Stimulated activated naive B cell treated with anti-CD40 and anti-IgM and Interleukin-4, amounts not matched to agents 10 μg/mL and 1 μg/mL and 100 μg/mL, for 72 hours (primary cell): ENCODE data around the gene RORB.

ENCODE experiments used
- ATAC-seq, 2 donors: fragments of 150-1000 bp; cut with Tn5 transposase; replicated peaks; 2 replicates each; pipeline ENCODE4 v1.10.0; 2021; ENCODE audit warnings: moderate library complexity in 1 of 2
- DNase-seq: peaks from one replicate; pipeline ENCODE4 v3.0.0; 2021
- H3K27ac Mint-ChIP-seq: one replicate; pipeline ENCODE4 v1.8.0; 2022; ENCODE audit warnings: mild to moderate bottlenecking, mixed read lengths
- H3K27me3 Mint-ChIP-seq, 2 donors: one replicate each; pipeline ENCODE4 v1.8.0; 2022; ENCODE audit warnings: mixed read lengths in 2 of 2
- H3K36me3 Mint-ChIP-seq, 2 donors: one replicate each; pipeline ENCODE4 v1.8.0; 2022; ENCODE audit warnings: mixed read lengths in 2 of 2, mild to moderate bottlenecking in 1 of 2
- H3K4me1 Mint-ChIP-seq, 2 donors: one replicate each; pipeline ENCODE4 v1.8.0; 2022; ENCODE audit warnings: mixed read lengths in 2 of 2, mild to moderate bottlenecking in 1 of 2
- H3K4me3 Mint-ChIP-seq, 2 donors: one replicate each; pipeline ENCODE4 v1.8.0; 2022; ENCODE audit warnings: mild to moderate bottlenecking in 2 of 2, mixed read lengths in 2 of 2, moderate library complexity in 1 of 2
- H3K9me3 Mint-ChIP-seq, 2 donors: one replicate each; pipeline ENCODE4 v1.8.0; 2022; ENCODE audit warnings: mixed read lengths in 2 of 2, mild to moderate bottlenecking in 1 of 2

The RORB gene

DNA sequence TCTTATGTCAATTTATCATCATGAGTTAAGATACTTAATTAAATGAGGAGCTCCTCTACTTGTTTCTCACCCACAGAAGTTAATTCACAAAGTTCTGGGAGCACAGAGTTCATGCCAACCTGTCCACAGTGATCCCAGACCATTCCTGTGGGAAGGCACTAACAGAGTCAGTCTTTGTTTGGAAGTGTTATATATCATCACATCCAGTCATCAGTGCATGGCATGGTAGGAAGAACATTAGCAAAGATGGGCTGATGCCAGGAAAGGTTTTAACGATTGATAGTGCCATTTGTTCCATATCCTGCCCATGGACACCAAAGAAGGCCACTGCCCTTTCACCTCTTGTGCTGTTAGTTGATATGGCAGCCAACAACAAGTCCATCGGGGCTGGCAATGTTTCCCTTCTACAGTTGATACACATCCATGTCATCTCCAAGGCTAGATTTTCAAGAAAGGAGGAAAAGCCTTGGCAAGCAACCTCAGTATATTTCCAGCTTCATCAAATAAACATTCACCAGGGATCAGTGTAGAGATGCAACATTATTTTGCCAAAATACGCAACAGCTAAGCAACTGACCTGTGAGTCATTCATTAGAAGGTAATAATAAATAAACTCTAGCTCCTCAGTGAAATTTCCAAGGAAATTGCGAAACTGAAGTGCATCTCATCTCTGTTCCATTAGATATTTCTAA, 169.6 kb downstream of the RORB start:
- Mint-ChIP-seq H3K9me3 (no peaks in the 10 kb centered on the region), H3K27me3 (peaks cover 6 to 7% of the 10 kb centered on the region in 2 donors), H3K27ac (no peak overlapping the region), H3K4me1 (no peaks in the 10 kb centered on the region), H3K4me3 (no peak overlapping the region), H3K36me3 (no peaks in the 10 kb centered on the region)
- ATAC-seq (no peak), DNase-seq (no peak)

DNA sequence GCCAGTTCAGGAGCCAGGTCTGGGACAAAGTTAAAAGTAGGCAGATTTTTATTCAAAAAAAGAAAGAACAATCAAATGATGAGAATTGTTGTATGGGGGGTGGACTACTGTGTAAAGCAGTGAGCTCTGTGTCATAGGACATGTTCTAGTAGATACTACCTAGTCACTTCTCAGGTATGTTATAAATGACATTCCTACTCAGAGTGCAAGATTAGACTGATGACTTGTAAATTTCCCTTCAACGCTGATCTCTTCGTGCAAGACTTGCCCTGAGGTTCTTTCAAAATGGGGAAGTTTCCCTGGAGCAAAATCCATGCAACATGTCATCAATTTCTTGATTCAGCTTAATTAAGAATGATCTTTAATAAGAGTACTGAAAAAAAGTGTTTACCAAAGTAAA, 175.1 kb downstream of the RORB start:
- no peak for ATAC-seq
- peaks cover 3 to 6% of the 10 kb centered on the region in 2 donors for H3K27me3 Mint-ChIP-seq
- H3K36me3 Mint-ChIP-seq = no peaks in the 10 kb centered on the region
- no peaks in the 10 kb centered on the region for H3K9me3 Mint-ChIP-seq
- H3K4me3 Mint-ChIP-seq = no peak overlapping the region
- no peak for DNase-seq
- no peaks in the 10 kb centered on the region for H3K4me1 Mint-ChIP-seq
- H3K27ac Mint-ChIP-seq = no peak overlapping the region

DNA sequence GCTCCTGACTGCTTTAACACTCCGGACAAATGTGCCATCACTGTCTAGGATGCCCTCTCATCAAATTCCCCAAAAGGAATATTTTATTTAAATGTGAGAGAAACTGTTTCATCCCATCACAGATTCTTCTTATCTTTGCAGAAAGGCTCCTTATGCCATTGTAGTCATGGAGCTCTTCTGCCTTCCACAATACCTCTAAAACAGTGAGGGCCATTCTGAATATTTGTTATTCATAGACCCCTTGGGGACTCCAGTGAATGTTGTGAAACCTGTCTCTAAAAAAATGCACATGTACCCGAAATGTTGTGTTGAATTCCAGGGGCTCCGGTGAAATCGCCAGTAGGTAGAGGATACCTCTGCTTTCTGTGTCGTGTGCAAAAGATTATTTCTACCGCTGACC, 176.9 kb downstream of the RORB start:
- no peak for ATAC-seq

GRCh38 chr9:74681906-74682305, 184.8 kb downstream of the RORB start:
- no peak overlapping the region for H3K4me3 Mint-ChIP-seq
- no peak for DNase-seq
- H3K27me3 Mint-ChIP-seq = peaks cover 0 to 7% of the 10 kb centered on the region in 2 donors
- H3K36me3 Mint-ChIP-seq = no peaks in the 10 kb centered on the region
- H3K27ac Mint-ChIP-seq = no peak overlapping the region
- H3K9me3 Mint-ChIP-seq = no peaks in the 10 kb centered on the region
- no peak for ATAC-seq
- H3K4me1 Mint-ChIP-seq = peaks cover 0 to under 1% of the 10 kb centered on the region in 2 donors

More for the DNA sequence above, 176.9 kb downstream of the RORB start:
- no peak overlapping the region for H3K4me3 Mint-ChIP-seq
- H3K27ac Mint-ChIP-seq = no peak overlapping the region
- H3K9me3 Mint-ChIP-seq = no peaks in the 10 kb centered on the region
- DNase-seq = no peak
- H3K4me1 Mint-ChIP-seq = no peaks in the 10 kb centered on the region
- peaks cover 0 to 3% of the 10 kb centered on the region in 2 donors for H3K27me3 Mint-ChIP-seq
- no peaks in the 10 kb centered on the region for H3K36me3 Mint-ChIP-seq

DNA sequence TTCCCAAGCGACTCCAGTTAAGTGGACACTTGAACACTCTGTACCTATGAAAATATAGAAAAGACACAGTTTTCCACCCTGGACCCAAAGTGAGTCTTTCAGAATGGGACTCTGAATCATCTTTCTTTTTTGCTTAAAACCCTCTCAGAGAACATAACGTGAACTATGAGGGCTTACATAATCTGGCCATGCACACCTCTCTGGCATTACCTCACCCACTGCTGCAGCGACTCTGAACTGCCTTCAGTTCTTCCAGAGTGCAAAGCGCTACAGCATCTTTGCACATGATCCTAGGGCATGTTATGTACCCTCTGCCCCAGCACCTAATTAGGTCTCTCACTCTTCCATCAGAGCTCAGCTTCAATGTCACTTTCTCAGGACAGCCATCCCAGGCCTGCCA, 186.2 kb downstream of the RORB start:
- Mint-ChIP-seq H3K36me3 (no peaks in the 10 kb centered on the region), H3K9me3 (no peaks in the 10 kb centered on the region), H3K4me3 (no peak overlapping the region), H3K4me1 (peaks cover 1 to 6% of the 10 kb centered on the region in 2 donors), H3K27ac (no peak overlapping the region), H3K27me3 (peaks cover 0 to 4% of the 10 kb centered on the region in 2 donors)
- no peak for DNase-seq
- ATAC-seq = no peak

DNA sequence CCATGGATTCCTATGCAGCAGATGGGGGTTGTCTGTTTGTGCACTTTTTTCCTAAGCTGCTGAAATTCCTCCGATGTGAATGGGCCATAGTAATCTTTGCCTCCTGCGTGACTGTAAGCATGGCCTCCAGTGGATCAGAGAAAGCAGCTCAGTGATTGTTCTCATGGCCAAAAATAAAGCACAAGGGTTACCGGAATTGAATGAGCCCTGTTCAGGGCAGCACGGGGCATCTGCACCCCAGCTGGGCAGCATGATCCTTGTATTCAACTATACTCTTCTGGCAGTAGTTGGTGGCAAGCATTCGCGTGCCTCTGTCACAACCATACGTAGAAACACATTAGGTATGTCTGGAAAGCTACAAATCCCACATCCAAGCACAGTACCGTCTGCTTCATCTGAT, 193.9 kb downstream of the RORB start:
- no peaks in the 10 kb centered on the region for H3K9me3 Mint-ChIP-seq
- H3K4me3 Mint-ChIP-seq = no peak overlapping the region
- H3K27me3 Mint-ChIP-seq = peaks cover 13 to 22% of the 10 kb centered on the region in 2 donors
- H3K36me3 Mint-ChIP-seq = no peaks in the 10 kb centered on the region
- H3K27ac Mint-ChIP-seq = no peak overlapping the region
- H3K4me1 Mint-ChIP-seq = peaks cover 1 to 6% of the 10 kb centered on the region in 2 donors
- no peak for DNase-seq
- no peak for ATAC-seq

DNA sequence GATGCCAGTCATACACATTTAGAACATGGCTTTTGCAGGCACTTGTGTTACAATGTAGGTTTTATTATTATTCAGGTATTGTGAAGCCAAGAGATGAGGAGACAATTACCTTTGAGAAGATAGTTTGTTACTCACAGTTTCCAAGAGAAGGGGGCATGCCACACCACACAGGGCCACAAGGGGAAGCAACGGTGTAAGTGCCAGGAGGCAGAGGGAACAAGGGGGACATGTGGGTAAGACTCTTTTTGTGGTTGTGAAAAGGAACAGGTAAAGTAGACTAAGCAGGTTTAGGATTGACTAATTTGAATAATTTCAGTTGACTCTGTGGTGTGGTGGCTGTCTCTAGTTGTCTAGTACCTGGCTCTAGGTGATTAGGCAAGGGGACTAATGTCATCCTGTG, 199.4 kb downstream of the RORB start:
- DNase-seq (no peak), ATAC-seq (peak; percentile 39 to 57)
- Mint-ChIP-seq H3K36me3 (no peaks in the 10 kb centered on the region), H3K27ac (no peak overlapping the region), H3K4me3 (no peak overlapping the region), H3K9me3 (no peaks in the 10 kb centered on the region), H3K4me1 (peaks cover 0 to 6% of the 10 kb centered on the region in 2 donors), H3K27me3 (peaks cover 17 to 34% of the 10 kb centered on the region in 2 donors)

GRCh38 chr9:74697535-74697934, 200.4 kb downstream of the RORB start:
- DNase-seq = no peak
- ATAC-seq = peak in 1 of 2 donors; percentile 69
- H3K27me3 Mint-ChIP-seq = peaks cover 13 to 29% of the 10 kb centered on the region in 2 donors
- no peak overlapping the region for H3K4me3 Mint-ChIP-seq
- no peaks in the 10 kb centered on the region for H3K36me3 Mint-ChIP-seq
- peaks cover 0 to 6% of the 10 kb centered on the region in 2 donors for H3K4me1 Mint-ChIP-seq
- H3K9me3 Mint-ChIP-seq = peaks cover 0 to 1% of the 10 kb centered on the region in 2 donors
- H3K27ac Mint-ChIP-seq = no peak overlapping the region

DNA sequence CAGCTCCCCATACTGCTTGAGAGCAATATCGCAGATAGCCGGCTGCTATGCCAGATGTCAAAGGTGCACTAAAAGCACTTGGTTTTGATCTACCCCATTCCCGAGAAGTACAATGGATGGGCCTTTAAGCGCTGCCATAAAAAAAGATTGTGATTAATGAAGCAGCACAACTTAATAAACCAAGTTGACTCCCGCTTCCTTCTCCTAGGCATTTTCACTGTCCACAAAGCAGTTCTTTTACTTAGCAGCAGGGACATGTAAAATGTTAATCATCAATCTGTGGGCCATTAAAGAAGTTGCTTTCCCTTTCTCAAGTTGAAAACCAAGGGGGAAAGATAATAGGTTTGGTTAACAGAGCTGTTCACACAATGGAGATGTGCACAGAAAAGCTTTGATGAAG, 214.2 kb downstream of the RORB start:
- H3K27me3 Mint-ChIP-seq = peaks cover 0 to 16% of the 10 kb centered on the region in 2 donors
- ATAC-seq (no peak), DNase-seq (no peak)
- no peaks in the 10 kb centered on the region for H3K4me1 Mint-ChIP-seq
- no peaks in the 10 kb centered on the region for H3K36me3 Mint-ChIP-seq
- no peak overlapping the region for H3K27ac Mint-ChIP-seq
- H3K9me3 Mint-ChIP-seq = no peaks in the 10 kb centered on the region
- no peak overlapping the region for H3K4me3 Mint-ChIP-seq

GRCh38 chr9:74718709-74719108, 221.6 kb downstream of the RORB start:
- no peaks in the 10 kb centered on the region for H3K4me1 Mint-ChIP-seq
- DNase-seq (no peak), ATAC-seq (no peak)
- no peaks in the 10 kb centered on the region for H3K36me3 Mint-ChIP-seq
- H3K9me3 Mint-ChIP-seq = no peaks in the 10 kb centered on the region
- peaks cover 9 to 18% of the 10 kb centered on the region in 2 donors for H3K27me3 Mint-ChIP-seq
- no peak overlapping the region for H3K4me3 Mint-ChIP-seq
- no peak overlapping the region for H3K27ac Mint-ChIP-seq

GRCh38 chr9:74719306-74719705, 222.2 kb downstream of the RORB start:
- no peak for DNase-seq
- no peak overlapping the region for H3K27ac Mint-ChIP-seq
- no peaks in the 10 kb centered on the region for H3K36me3 Mint-ChIP-seq
- peaks cover 9 to 18% of the 10 kb centered on the region in 2 donors for H3K27me3 Mint-ChIP-seq
- H3K9me3 Mint-ChIP-seq = no peaks in the 10 kb centered on the region
- no peaks in the 10 kb centered on the region for H3K4me1 Mint-ChIP-seq
- H3K4me3 Mint-ChIP-seq = no peak overlapping the region
- ATAC-seq = no peak

DNA sequence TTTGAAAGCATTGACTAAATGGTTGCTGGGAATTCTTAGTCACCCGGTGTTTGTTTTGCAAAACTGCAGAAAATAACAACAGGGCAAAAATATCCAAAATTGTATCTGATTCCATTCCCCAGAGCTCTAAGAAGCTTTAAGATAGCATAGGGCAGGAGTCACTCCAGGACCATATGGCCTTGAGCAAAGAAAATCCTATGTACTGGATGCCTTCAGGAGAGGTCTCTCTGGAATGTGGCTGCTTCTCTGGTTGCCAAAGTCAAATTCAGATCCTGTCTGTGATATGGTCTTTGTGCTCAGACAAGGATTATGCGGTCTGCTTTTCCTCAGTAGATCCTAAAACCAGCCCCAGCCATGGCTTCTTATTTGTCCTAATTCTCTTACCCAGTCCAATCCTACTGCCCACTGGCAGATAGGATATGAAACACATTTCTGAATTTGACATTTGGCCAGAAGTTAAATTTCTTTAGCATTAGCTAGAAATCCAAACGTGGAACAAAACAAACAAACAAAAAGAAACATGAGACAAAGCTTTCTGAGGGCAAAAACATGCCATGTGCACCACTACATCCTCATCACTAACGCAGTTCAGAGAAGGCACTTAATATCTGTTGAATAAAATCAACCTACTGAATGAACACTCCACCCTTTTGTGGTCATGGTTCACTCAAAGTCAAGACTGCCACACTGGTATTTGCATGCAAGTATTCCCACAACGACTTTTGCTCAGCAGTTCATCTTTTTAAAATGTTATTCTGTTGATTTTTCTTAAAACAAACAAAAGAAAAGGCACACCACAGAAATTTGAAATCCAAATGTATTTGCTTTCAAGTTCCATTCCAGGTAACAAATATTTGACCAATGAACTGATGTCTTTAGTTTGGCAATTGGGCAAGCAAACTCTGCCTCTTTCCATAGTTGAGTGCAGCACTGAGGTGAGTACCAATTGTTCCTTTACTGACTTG, 224.8 kb downstream of the RORB start:
- Mint-ChIP-seq H3K4me3 (no peak overlapping the region), H3K9me3 (no peaks in the 10 kb centered on the region), H3K36me3 (no peaks in the 10 kb centered on the region), H3K4me1 (no peaks in the 10 kb centered on the region), H3K27me3 (peaks cover 23 to 29% of the 10 kb centered on the region in 2 donors), H3K27ac (no peak overlapping the region)
- no peak for DNase-seq
- no peak for ATAC-seq

DNA sequence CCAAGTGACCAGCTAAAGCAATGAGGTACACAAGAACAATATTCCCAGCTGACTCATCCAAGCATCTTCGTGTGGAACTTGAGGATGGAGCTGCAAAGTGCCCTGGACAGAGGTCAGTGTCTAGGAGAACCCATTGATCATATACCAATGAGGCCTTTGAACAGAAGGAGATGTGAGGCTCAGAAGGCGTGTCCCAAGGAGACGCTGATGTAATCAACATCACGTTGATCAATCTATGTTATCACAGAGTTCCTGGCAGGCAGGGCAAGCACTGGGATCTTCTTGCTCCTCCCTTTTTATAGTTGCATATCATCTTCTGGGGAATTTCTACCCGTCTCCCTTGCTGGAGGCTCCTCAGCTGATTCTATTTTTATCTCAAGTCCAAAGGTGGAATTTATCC, 227.2 kb downstream of the RORB start:
- Mint-ChIP-seq H3K9me3 (no peaks in the 10 kb centered on the region), H3K36me3 (no peaks in the 10 kb centered on the region), H3K4me3 (no peak overlapping the region), H3K27ac (no peak overlapping the region), H3K27me3 (peaks cover 19 to 20% of the 10 kb centered on the region in 2 donors), H3K4me1 (no peaks in the 10 kb centered on the region)
- no peak for DNase-seq
- ATAC-seq = no peak

DNA sequence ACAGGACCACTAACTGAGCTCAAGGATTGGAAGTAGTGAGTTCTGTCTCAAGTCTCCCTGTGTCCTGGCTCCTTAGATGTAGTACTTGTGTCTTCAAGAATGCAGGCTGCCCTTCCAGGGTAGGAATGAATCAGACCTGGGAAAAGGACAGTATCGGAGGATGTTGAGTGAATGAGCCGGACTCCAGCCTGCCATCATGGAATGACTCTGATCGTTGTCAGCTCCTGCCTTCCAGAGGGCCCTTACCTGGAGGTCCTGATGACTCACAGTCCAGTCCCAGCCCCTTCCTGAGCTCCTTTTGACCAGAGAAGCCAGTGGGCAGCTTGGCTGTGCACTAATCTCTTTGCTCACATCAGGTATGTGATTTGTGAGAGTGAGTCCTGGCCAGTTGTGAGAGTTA, 229.4 kb downstream of the RORB start:
- no peaks in the 10 kb centered on the region for H3K36me3 Mint-ChIP-seq

DNA sequence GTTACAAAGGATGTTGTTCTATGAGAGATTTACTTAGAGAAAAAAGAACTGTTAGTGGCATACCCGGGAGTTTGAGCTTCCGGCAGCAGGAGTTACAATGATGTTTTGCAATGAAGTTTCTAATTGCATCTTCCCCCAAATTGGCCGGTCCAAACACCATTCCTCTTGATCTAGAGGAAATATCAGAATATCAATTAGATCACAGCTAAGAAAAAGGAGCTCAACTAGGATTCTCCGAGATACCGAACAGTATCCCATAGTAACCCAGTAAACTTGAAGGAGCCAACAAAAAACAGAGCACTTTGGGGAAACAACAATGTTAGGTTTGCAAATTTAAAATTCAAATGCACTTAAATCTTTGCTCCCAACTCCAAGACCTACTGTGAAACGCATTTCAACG, 231.0 kb downstream of the RORB start:
- H3K27me3 Mint-ChIP-seq = peaks cover 13 to 19% of the 10 kb centered on the region in 2 donors
- no peaks in the 10 kb centered on the region for H3K36me3 Mint-ChIP-seq
- DNase-seq (no peak), ATAC-seq (no peak)
- H3K4me1 Mint-ChIP-seq = no peaks in the 10 kb centered on the region
- no peak overlapping the region for H3K4me3 Mint-ChIP-seq
- no peaks in the 10 kb centered on the region for H3K9me3 Mint-ChIP-seq
- H3K27ac Mint-ChIP-seq = no peak overlapping the region

More for the DNA sequence above, 229.4 kb downstream of the RORB start:
- Mint-ChIP-seq H3K9me3 (no peaks in the 10 kb centered on the region), H3K4me3 (no peak overlapping the region), H3K27me3 (peaks cover 13 to 19% of the 10 kb centered on the region in 2 donors), H3K27ac (no peak overlapping the region), H3K4me1 (no peaks in the 10 kb centered on the region)
- DNase-seq (no peak), ATAC-seq (no peak)
